HG02884 (cell line): Measurements from ENCODE around the gene JAK1.

Experiments used
- ATAC-seq: cut with Tn5 transposase; IDR thresholded peaks from one replicate; pipeline ENCODE4 v1.9.1; 2021; ENCODE audit warnings: mild to moderate bottlenecking, moderate library complexity; ENCODE audit not compliant: unreplicated experiment

JAK1 gene

GRCh38 chr1:64801851-64802523 is 164.4 kb downstream of the JAK1 start:
- no peak for ATAC-seq

DNA sequence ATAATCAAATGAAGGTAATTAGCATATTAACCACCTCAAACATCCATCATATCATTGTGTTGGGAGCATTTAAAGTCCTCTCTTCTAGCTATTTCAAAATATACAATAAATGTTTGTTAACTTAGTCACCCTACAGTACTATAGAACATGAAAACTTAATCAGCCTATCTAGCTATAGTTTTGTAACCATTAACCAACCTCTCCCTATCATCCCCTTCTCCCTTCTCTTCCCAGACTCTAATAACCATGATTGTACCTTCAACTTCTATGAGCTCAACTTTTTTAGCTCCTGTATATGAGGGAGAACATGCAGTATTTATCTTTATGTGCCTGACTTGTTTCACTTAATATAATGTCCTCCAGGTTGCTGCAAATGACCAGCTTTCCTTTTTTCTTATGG is 167.5 kb downstream of the JAK1 start:
- ATAC-seq = no peak

- ATAC-seq = no peak
These were observed 175.4 kb downstream of the JAK1 start for GRCh38 chr1:64790832-64791487.
